Loucy (cell line): ENCODE measurements around the gene NLRC5.

Source experiments
- H2AFZ ChIP-seq: fragments of 200-600 bp; sonication (generic); 2 replicates; pipeline ENCODE4 v1.6.0; 2016; ENCODE audit warnings: antibody characterized with exemption, mild to moderate bottlenecking, low read length, moderate library complexity
- H3F3A ChIP-seq: fragments of 200-600 bp; 2 replicates; pipeline ENCODE4 v1.6.0; 2016; ENCODE audit warnings: antibody characterized with exemption, low read depth, mild to moderate bottlenecking
- H3K27me3 ChIP-seq: fragments of 200-600 bp; sonication (generic); 2 replicates; pipeline ENCODE4 v1.6.1; 2014; ENCODE audit warnings: low read length, mild to moderate bottlenecking; ENCODE audit not compliant: insufficient read depth, poor library complexity, severe bottlenecking
- H3K36me3 ChIP-seq: fragments of 200-600 bp; sonication (generic); 2 replicates; pipeline ENCODE4 v1.6.1; 2016; ENCODE audit warnings: low read length; ENCODE audit not compliant: insufficient read depth
- H3K4me1 ChIP-seq: fragments of 200-600 bp; sonication (generic); 2 replicates; pipeline ENCODE4 v1.5.1; 2014; ENCODE audit warnings: low read length, mild to moderate bottlenecking; ENCODE audit not compliant: insufficient read depth, poor library complexity, severe bottlenecking
- H3K4me2 ChIP-seq: fragments of 200-600 bp; sonication (generic); 2 replicates; pipeline ENCODE4 v1.6.0; 2014; ENCODE audit warnings: antibody characterized with exemption, low read length, low read depth, mild to moderate bottlenecking; ENCODE audit not compliant: poor library complexity, severe bottlenecking
- H3K4me3 ChIP-seq: fragments of 200-600 bp; sonication (generic); 2 replicates; pipeline ENCODE4 v1.5.1; 2014; ENCODE audit warnings: low read length, mild to moderate bottlenecking, mixed read lengths; ENCODE audit not compliant: poor library complexity, severe bottlenecking
- H3K79me2 ChIP-seq: fragments of 200-600 bp; sonication (generic); 2 replicates; pipeline ENCODE4 v1.6.1; 2014; ENCODE audit warnings: low read length; ENCODE audit not compliant: insufficient read depth
- H3K9ac ChIP-seq: fragments of 200-600 bp; sonication (generic); 2 replicates; pipeline ENCODE4 v1.6.0; 2014; ENCODE audit warnings: mild to moderate bottlenecking, low read depth, low read length, moderate library complexity; ENCODE audit not compliant: poor library complexity, severe bottlenecking
- H3K9me2 ChIP-seq: fragments of 200-600 bp; sonication (generic); replicated peaks from 2 replicates; pipeline ENCODE4 v1.6.1; 2016; ENCODE audit warnings: low read depth, low read length, mixed read lengths
- H3K9me3 ChIP-seq: fragments of 200-600 bp; sonication (generic); 2 replicates; pipeline ENCODE4 v1.6.1; 2014; ENCODE audit warnings: mild to moderate bottlenecking, antibody characterized with exemption, low read length, low read depth; ENCODE audit not compliant: insufficient read depth
- H4K20me1 ChIP-seq: fragments of 200-600 bp; sonication (generic); 2 replicates; pipeline ENCODE4 v1.6.0; 2014; ENCODE audit warnings: antibody characterized with exemption, low read length, mild to moderate bottlenecking; ENCODE audit not compliant: insufficient read depth, poor library complexity, severe bottlenecking
- CTCF ChIP-seq: fragments of 200-600 bp; sonication (generic); conservative IDR thresholded peaks from 2 replicates; pipeline ENCODE4 v1.5.1; 2014; ENCODE audit warnings: mild to moderate bottlenecking, antibody characterized with exemption, low read length
- EZH2phosphoT487 ChIP-seq: fragments of 200-600 bp; IDR thresholded peaks from 2 replicates; pipeline ENCODE4 v1.6.1; 2018; ENCODE audit warnings: antibody characterized with exemption, mild to moderate bottlenecking, moderate library complexity, borderline replicate concordance

Gene NLRC5

GRCh38 chr16:57112403-57113041 is 123.2 kb downstream of the NLRC5 start:
- no peak overlapping the region for H3K9ac ChIP-seq

GRCh38 chr16:57113042-57113453 is 123.7 kb downstream of the NLRC5 start:
- Histone ChIP-seq H4K20me1 (no peaks in the 10 kb centered on the region), H3K36me3 (peaks cover 49% of the 10 kb centered on the region; the same call in 1 of the 2 replicates), H3K4me3 (no peak overlapping the region), H3K9me2 (no peaks in the 10 kb centered on the region), H3K27me3 (no peaks in the 10 kb centered on the region), H3K9me3 (no peaks in the 10 kb centered on the region), H3K4me1 (peaks cover 6% of the 10 kb centered on the region), H3F3A (no peaks in the 10 kb centered on the region), H3K9ac (no peak overlapping the region), H3K4me2 (no peak overlapping the region), H2AFZ (no peak overlapping the region), H3K79me2 (peaks cover 6% of the 10 kb centered on the region; the same call in 1 of the 2 replicates)
- no peak for TF ChIP-seq EZH2phosphoT487
- no peak for TF ChIP-seq CTCF

More at GRCh38 chr16:57112403-57113041, 123.2 kb downstream of the NLRC5 start:
- Histone ChIP-seq H3K79me2 (peaks cover 8% of the 10 kb centered on the region; the same call in 1 of the 2 replicates), H2AFZ (no peak overlapping the region), H4K20me1 (no peaks in the 10 kb centered on the region), H3K4me2 (no peak overlapping the region), H3K9me3 (no peaks in the 10 kb centered on the region), H3K9me2 (no peaks in the 10 kb centered on the region), H3F3A (no peaks in the 10 kb centered on the region), H3K27me3 (no peaks in the 10 kb centered on the region), H3K4me1 (peaks cover 6% of the 10 kb centered on the region), H3K36me3 (peaks cover 46% of the 10 kb centered on the region; the same call in 1 of the 2 replicates), H3K4me3 (no peak overlapping the region)
- TF ChIP-seq EZH2phosphoT487 (no peak), CTCF (no peak)

- Histone ChIP-seq H3K4me2 (no peak overlapping the region), H3K4me1 (peaks cover under 1% of the 10 kb centered on the region)
Observed at GRCh38 chr16:57113664-57114063, 124.3 kb downstream of the NLRC5 start.

More at GRCh38 chr16:57113664-57114063, 124.3 kb downstream of the NLRC5 start:
- no peaks in the 10 kb centered on the region for H3K9me2 ChIP-seq
- H3F3A ChIP-seq: no peaks in the 10 kb centered on the region
- TF ChIP-seq EZH2phosphoT487: no peak
- no peak for TF ChIP-seq CTCF
- H3K79me2 ChIP-seq: peaks cover under 1% of the 10 kb centered on the region; the same call in 1 of the 2 replicates
- H3K9me3 ChIP-seq: no peaks in the 10 kb centered on the region
- no peaks in the 10 kb centered on the region for H4K20me1 ChIP-seq
- no peak overlapping the region for H2AFZ ChIP-seq
- H3K4me3 ChIP-seq: no peak overlapping the region
- no peaks in the 10 kb centered on the region for H3K27me3 ChIP-seq
- H3K9ac ChIP-seq: no peak overlapping the region
- H3K36me3 ChIP-seq: peaks cover 53% of the 10 kb centered on the region; the same call in 1 of the 2 replicates
